Measurements from ENCODE around the gene SPTLC2. TPM values are rescaled to one million over a fixed set of nuclear protein-coding genes. Genes with fewer than 3 reads are reported as not detected.

Gene SPTLC2
- total RNA-seq, 1 experiment from 2014 or later = 32.6 TPM

DNA sequence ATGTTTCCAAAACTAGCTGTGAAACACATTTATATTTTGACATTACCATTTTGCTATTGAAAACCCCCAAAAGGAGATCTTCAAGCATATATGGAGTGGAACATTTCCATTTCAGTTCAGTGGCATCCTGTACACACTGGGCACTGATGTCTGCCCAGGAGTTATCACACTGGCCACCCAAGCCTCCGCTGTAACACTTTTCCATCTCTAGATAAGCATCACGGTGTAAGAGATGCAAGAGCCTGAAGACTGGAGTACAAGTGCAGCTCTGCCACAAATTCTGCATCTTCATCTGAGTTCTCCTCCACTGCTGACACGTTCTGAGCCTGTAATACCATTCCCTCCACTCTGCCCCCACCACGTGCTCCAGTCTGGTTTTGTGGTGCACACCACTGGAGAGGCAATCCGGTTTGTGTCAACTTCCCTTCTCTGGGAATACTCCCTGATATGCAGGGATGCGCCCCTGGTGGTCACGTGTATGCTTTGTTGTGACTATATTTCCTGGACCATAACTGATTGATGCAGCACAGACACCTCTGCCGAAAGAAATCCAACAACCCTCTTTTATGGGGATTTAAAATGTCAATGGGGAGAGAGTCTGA is 12.7 kb downstream of the SPTLC2 start:
- DNase-seq = no peak

More for the DNA sequence above, 12.7 kb downstream of the SPTLC2 start:
- Histone ChIP-seq H3T11ph (ENCODE audit: low read length) (no peak overlapping the region), H3K14ac (ENCODE audit: insufficient read depth, low read length) (no peak overlapping the region), H2BK20ac (ENCODE audit: low read depth, low read length, poor library complexity, severe bottlenecking) (no peak overlapping the region), H2BK120ac (ENCODE audit: low read depth, low read length, poor library complexity, severe bottlenecking) (no peak overlapping the region), H2BK5ac (ENCODE audit: insufficient read length, low read length) (no peak overlapping the region), H3K23me2 (ENCODE audit: insufficient read length, low read depth, low read length, poor library complexity, severe bottlenecking) (no peaks in the 10 kb centered on the region), H3K27ac (ENCODE audit: insufficient read length, low read depth, low read length) (no peak overlapping the region), H3K79me1 (ENCODE audit: insufficient read depth, low read depth, low read length, poor library complexity, severe bottlenecking) (peaks cover 13% of the 10 kb centered on the region), H4K20me1 (ENCODE audit: control insufficient read depth, insufficient read depth, insufficient read length) (no peaks in the 10 kb centered on the region), H2BK12ac (ENCODE audit: insufficient read length, low read depth, low read length) (no peak overlapping the region), H3K23ac (ENCODE audit: insufficient read length, low read depth, low read length) (no peak overlapping the region), H3K27me3 (ENCODE audit: insufficient read depth, low read length) (no peaks in the 10 kb centered on the region), H2AFZ (ENCODE audit: low read length) (no peak overlapping the region), H3K9ac (ENCODE audit: extremely low read depth, insufficient read length, low read length) (no peak overlapping the region), H3K4me2 (ENCODE audit: insufficient read depth, insufficient read length, low read length) (no peak overlapping the region), H3K56ac (ENCODE audit: insufficient read length, low read depth, low read length) (no peak overlapping the region), H4K5ac (ENCODE audit: insufficient read length, low read depth, low read length) (no peak overlapping the region), H3K4me1 (ENCODE audit: insufficient read depth, low read length) (no peaks in the 10 kb centered on the region), H3K18ac (ENCODE audit: insufficient read length, low read depth, low read length) (no peak overlapping the region), H3K4ac (ENCODE audit: low read depth, low read length) (no peak overlapping the region), H2BK15ac (ENCODE audit: low read depth, low read length) (no peak overlapping the region), H4K91ac (ENCODE audit: insufficient read length, low read depth, low read length) (no peak overlapping the region), H3K9me3 (ENCODE audit: control insufficient read depth, low read depth, low read length) (peaks cover 12% of the 10 kb centered on the region), H4K8ac (replicated peaks; ENCODE audit: insufficient read length, low read depth, low read length) (no peak overlapping the region), H2AK5ac (ENCODE audit: insufficient read length, low read length) (no peak overlapping the region), H3K79me2 (ENCODE audit: insufficient read depth, low read length) (no peaks in the 10 kb centered on the region; the same call in 1 of the 2 replicates)
- WGBS (ENCODE audit: extremely low coverage, insufficient read length, low lambda C conversion rate) = no CpG with 5 or more reads among the region's 8 CpGs
- H3K27me3 Mint-ChIP-seq (ENCODE audit: low read depth) = no peaks in the 10 kb centered on the region
- peaks cover 17 to 23% of the 10 kb centered on the region in 2 experiments for H3K4me1 Mint-ChIP-seq
- H3K4me3 Mint-ChIP-seq = no peak overlapping the region
- peaks cover 21 to 31% of the 10 kb centered on the region in 2 experiments for H3K9me3 Mint-ChIP-seq
- peak; percentile 40; the same call in 2 of the 3 replicates for TF ChIP-seq CTCF (conservative IDR thresholded peaks at IDR 0.05)
- no peak overlapping the region; a peak in 1 of 7 replicates for H3K27ac Mint-ChIP-seq
- H3K36me3 Mint-ChIP-seq (ENCODE audit: insufficient read depth in 1 of 3, low read depth in 3 of 3) = peaks cover 24 to 35% (median 31%) of the 10 kb centered on the region in 3 experiments
